ENCODE results near the gene FAM180B.

DNA sequence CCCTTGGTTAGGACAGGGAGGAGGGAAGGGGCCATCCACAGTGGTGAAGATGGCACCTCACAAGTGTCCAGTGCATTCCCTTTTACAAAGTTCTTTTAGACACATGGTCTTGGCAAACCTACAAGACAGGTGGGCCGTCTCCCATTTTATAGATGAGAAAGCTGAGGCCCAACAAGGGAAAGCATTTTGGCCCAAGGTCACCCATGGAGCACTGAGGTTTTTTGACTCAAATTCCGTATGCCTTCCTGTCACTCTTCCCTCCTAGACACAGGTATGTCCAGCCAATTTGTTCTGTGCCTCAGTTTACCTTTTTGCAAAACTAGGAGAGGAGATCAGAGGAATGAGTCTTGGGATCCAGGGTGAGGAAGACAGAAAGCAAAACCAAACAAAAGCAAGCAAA lies 6.5 kb downstream of the FAM180B start:
- TF ChIP-seq GABPA (IDR thresholded peaks at IDR 0.05 in 1 of 2, conservative IDR thresholded peaks at IDR 0.05 in 1 of 2) (no peak), TAF1 (conservative IDR thresholded peaks at IDR 0.05) (no peak), YY1 (IDR thresholded peaks at IDR 0.05) (no peak), RXRA (IDR thresholded peaks at IDR 0.05) (no peak), RAD21 (IDR thresholded peaks at IDR 0.05) (no peak), JUND (IDR thresholded peaks at IDR 0.05) (no peak), FOXA1 (IDR thresholded peaks at IDR 0.05) (no peak)
- TF ChIP-seq, protein P1, sequence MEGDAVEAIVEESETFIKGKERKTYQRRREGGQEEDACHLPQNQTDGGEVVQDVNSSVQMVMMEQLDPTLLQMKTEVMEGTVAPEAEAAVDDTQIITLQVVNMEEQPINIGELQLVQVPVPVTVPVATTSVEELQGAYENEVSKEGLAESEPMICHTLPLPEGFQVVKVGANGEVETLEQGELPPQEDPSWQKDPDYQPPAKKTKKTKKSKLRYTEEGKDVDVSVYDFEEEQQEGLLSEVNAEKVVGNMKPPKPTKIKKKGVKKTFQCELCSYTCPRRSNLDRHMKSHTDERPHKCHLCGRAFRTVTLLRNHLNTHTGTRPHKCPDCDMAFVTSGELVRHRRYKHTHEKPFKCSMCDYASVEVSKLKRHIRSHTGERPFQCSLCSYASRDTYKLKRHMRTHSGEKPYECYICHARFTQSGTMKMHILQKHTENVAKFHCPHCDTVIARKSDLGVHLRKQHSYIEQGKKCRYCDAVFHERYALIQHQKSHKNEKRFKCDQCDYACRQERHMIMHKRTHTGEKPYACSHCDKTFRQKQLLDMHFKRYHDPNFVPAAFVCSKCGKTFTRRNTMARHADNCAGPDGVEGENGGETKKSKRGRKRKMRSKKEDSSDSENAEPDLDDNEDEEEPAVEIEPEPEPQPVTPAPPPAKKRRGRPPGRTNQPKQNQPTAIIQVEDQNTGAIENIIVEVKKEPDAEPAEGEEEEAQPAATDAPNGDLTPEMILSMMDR (IDR thresholded peaks at IDR 0.05; ENCODE audit: low read depth, low read length, missing input control): no peak
- TF ChIP-seq, protein P2, sequence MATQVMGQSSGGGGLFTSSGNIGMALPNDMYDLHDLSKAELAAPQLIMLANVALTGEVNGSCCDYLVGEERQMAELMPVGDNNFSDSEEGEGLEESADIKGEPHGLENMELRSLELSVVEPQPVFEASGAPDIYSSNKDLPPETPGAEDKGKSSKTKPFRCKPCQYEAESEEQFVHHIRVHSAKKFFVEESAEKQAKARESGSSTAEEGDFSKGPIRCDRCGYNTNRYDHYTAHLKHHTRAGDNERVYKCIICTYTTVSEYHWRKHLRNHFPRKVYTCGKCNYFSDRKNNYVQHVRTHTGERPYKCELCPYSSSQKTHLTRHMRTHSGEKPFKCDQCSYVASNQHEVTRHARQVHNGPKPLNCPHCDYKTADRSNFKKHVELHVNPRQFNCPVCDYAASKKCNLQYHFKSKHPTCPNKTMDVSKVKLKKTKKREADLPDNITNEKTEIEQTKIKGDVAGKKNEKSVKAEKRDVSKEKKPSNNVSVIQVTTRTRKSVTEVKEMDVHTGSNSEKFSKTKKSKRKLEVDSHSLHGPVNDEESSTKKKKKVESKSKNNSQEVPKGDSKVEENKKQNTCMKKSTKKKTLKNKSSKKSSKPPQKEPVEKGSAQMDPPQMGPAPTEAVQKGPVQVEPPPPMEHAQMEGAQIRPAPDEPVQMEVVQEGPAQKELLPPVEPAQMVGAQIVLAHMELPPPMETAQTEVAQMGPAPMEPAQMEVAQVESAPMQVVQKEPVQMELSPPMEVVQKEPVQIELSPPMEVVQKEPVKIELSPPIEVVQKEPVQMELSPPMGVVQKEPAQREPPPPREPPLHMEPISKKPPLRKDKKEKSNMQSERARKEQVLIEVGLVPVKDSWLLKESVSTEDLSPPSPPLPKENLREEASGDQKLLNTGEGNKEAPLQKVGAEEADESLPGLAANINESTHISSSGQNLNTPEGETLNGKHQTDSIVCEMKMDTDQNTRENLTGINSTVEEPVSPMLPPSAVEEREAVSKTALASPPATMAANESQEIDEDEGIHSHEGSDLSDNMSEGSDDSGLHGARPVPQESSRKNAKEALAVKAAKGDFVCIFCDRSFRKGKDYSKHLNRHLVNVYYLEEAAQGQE (IDR thresholded peaks at IDR 0.05): no peak
- TF ChIP-seq, protein P3, sequence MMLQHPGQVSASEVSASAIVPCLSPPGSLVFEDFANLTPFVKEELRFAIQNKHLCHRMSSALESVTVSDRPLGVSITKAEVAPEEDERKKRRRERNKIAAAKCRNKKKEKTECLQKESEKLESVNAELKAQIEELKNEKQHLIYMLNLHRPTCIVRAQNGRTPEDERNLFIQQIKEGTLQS (IDR thresholded peaks at IDR 0.05): no peak
- TF ChIP-seq, protein P4, sequence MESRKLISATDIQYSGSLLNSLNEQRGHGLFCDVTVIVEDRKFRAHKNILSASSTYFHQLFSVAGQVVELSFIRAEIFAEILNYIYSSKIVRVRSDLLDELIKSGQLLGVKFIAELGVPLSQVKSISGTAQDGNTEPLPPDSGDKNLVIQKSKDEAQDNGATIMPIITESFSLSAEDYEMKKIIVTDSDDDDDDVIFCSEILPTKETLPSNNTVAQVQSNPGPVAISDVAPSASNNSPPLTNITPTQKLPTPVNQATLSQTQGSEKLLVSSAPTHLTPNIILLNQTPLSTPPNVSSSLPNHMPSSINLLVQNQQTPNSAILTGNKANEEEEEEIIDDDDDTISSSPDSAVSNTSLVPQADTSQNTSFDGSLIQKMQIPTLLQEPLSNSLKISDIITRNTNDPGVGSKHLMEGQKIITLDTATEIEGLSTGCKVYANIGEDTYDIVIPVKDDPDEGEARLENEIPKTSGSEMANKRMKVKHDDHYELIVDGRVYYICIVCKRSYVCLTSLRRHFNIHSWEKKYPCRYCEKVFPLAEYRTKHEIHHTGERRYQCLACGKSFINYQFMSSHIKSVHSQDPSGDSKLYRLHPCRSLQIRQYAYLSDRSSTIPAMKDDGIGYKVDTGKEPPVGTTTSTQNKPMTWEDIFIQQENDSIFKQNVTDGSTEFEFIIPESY (IDR thresholded peaks at IDR 0.05): no peak
